ENCODE data around the gene DCAF17. TPM values are rescaled to one million over a fixed set of nuclear protein-coding genes. Genes with fewer than 3 reads are reported as not detected.

Gene DCAF17
- total and polyA plus RNA-seq, 2 of the 13 experiments (the other 11 are each of a cell fraction or from before 2014, with no cell fraction given) = 13.7 to 30.0 TPM

GRCh38 chr2:171410624-171411023, 23.4 kb upstream of the DCAF17 start:
- Histone ChIP-seq H2AFZ (ENCODE audit: low read length) (no peak overlapping the region), H3K4me3 (replicated peaks in 1 of 3; ENCODE audit: insufficient read depth in 1 of 3, low read depth in 2 of 3, low read length in 3 of 3) (no peak overlapping the region), H3K4me2 (ENCODE audit: low read depth, low read length) (no peak overlapping the region), H3K27ac (ENCODE audit: extremely low read length, insufficient read depth, low read length) (no peak overlapping the region), H3K36me3 (replicated peaks in 1 of 2; ENCODE audit: control insufficient read depth in 1 of 2, insufficient read depth in 2 of 2, low read length in 2 of 2) (no peaks in the 10 kb centered on the region; a peak in 3 of 5 replicates), H3K79me2 (ENCODE audit: insufficient read depth, low read length) (peaks cover 54% of the 10 kb centered on the region), H3K27me3 (ENCODE audit: control insufficient read depth in 1 of 2, insufficient read depth in 2 of 2, low read length in 2 of 2) (no peaks in the 10 kb centered on the region), H3K4me1 (ENCODE audit: insufficient read depth, low read length) (peaks cover 2% of the 10 kb centered on the region), H4K20me1 (ENCODE audit: insufficient read depth, low read length) (peaks cover 1% of the 10 kb centered on the region; the same call in 1 of the 2 replicates), H3K9ac (ENCODE audit: insufficient read depth, low read depth, low read length) (no peak overlapping the region), H3K9me3 (ENCODE audit: low read length) (no peaks in the 10 kb centered on the region)
- ChIA-PET CTCF (ENCODE audit: low intra/inter-chr PET ratio, low total read pairs) (no interaction called here), POLR2A (interaction anchor here (0.7 kb wide), 1 partner anchor 436 kb away, joined by 3 read pairs; no protein-coding TSS in a partner anchor)
- DNase-seq (ENCODE audit: low spot score) (no peak), ATAC-seq (no peak), FAIRE-seq (no peak)
- in situ Hi-C loops (cut with HindIII; ENCODE audit: extremely low pct_ligation_motif_present, low pct_unique_long_range_greater_than_20kb) (no loop called here), intact Hi-C loops (cut with micrococcal nuclease; ENCODE audit: unreplicated experiment) (loop anchor here (10.0 kb wide), 3 partner anchors 146 to 356 kb away; no protein-coding TSS in a partner anchor)
- no TSS peak for BruUV-seq (replicated peaks)
- TF ChIP-seq ZSCAN5A (CRISPR knock-in tag; IDR thresholded peaks at IDR 0.05; ENCODE audit: borderline replicate concordance) (no peak), SRSF1 (optimal IDR thresholded peaks at IDR 0.05; ENCODE audit: low read depth, low read length) (no peak), ZNF850 (CRISPR knock-in tag; conservative IDR thresholded peaks at IDR 0.05) (no peak), HDAC1 (CRISPR knock-in tag; IDR thresholded peaks at IDR 0.05) (no peak), TEAD2 (CRISPR knock-in tag; IDR thresholded peaks at IDR 0.05) (no peak), CENPX (CRISPR knock-in tag; IDR thresholded peaks at IDR 0.05) (no peak), RNF2 (conservative IDR thresholded peaks at IDR 0.05; ENCODE audit: low read depth) (no peak), ZNF580 (CRISPR knock-in tag; IDR thresholded peaks at IDR 0.05; ENCODE audit: borderline replicate concordance, low read depth) (no peak), NFRKB (IDR thresholded peaks at IDR 0.05) (no peak), TGIF2 (CRISPR knock-in tag; IDR thresholded peaks at IDR 0.05) (no peak), TMF1 (CRISPR knock-in tag; IDR thresholded peaks at IDR 0.05; ENCODE audit: low read depth) (no peak), CBX5 (CRISPR knock-in tag; IDR thresholded peaks at IDR 0.05; ENCODE audit: borderline replicate concordance) (no peak), FOSL2 (CRISPR knock-in tag; IDR thresholded peaks at IDR 0.05) (no peak), ZSCAN21 (CRISPR knock-in tag; IDR thresholded peaks at IDR 0.05; ENCODE audit: borderline replicate concordance) (no peak), ZNF543 (CRISPR knock-in tag; IDR thresholded peaks at IDR 0.05) (no peak), FOXM1 (CRISPR knock-in tag; IDR thresholded peaks at IDR 0.05) (no peak)
- TF ChIP-seq, protein P1, sequence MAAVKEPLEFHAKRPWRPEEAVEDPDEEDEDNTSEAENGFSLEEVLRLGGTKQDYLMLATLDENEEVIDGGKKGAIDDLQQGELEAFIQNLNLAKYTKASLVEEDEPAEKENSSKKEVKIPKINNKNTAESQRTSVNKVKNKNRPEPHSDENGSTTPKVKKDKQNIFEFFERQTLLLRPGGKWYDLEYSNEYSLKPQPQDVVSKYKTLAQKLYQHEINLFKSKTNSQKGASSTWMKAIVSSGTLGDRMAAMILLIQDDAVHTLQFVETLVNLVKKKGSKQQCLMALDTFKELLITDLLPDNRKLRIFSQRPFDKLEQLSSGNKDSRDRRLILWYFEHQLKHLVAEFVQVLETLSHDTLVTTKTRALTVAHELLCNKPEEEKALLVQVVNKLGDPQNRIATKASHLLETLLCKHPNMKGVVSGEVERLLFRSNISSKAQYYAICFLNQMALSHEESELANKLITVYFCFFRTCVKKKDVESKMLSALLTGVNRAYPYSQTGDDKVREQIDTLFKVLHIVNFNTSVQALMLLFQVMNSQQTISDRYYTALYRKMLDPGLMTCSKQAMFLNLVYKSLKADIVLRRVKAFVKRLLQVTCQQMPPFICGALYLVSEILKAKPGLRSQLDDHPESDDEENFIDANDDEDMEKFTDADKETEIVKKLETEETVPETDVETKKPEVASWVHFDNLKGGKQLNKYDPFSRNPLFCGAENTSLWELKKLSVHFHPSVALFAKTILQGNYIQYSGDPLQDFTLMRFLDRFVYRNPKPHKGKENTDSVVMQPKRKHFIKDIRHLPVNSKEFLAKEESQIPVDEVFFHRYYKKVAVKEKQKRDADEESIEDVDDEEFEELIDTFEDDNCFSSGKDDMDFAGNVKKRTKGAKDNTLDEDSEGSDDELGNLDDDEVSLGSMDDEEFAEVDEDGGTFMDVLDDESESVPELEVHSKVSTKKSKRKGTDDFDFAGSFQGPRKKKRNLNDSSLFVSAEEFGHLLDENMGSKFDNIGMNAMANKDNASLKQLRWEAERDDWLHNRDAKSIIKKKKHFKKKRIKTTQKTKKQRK (IDR thresholded peaks at IDR 0.05; ENCODE audit: low read length) = no peak
- TF ChIP-seq, protein P2, sequence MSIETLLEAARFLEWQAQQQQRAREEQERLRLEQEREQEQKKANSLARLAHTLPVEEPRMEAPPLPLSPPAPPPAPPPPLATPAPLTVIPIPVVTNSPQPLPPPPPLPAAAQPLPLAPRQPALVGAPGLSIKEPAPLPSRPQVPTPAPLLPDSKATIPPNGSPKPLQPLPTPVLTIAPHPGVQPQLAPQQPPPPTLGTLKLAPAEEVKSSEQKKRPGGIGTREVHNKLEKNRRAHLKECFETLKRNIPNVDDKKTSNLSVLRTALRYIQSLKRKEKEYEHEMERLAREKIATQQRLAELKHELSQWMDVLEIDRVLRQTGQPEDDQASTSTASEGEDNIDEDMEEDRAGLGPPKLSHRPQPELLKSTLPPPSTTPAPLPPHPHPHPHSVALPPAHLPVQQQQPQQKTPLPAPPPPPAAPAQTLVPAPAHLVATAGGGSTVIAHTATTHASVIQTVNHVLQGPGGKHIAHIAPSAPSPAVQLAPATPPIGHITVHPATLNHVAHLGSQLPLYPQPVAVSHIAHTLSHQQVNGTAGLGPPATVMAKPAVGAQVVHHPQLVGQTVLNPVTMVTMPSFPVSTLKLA (IDR thresholded peaks at IDR 0.05) = no peak
- TF ChIP-seq, protein P3, sequence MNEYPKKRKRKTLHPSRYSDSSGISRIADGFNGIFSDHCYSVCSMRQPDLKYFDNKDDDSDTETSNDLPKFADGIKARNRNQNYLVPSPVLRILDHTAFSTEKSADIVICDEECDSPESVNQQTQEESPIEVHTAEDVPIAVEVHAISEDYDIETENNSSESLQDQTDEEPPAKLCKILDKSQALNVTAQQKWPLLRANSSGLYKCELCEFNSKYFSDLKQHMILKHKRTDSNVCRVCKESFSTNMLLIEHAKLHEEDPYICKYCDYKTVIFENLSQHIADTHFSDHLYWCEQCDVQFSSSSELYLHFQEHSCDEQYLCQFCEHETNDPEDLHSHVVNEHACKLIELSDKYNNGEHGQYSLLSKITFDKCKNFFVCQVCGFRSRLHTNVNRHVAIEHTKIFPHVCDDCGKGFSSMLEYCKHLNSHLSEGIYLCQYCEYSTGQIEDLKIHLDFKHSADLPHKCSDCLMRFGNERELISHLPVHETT (CRISPR knock-in tag; conservative IDR thresholded peaks at IDR 0.05) = no peak
